Measurements from ENCODE around the gene HACL1.

Gene HACL1

GRCh38 chr3:15562560-15562959 is 38.8 kb downstream of the HACL1 start:
- no peak for DNase-seq (ENCODE audit: low spot score)
- in situ Hi-C loops (cut with MboI; ENCODE audit: low sequenced_read_pairs, unreplicated experiment), result no loop called here
- no peak for TF ChIP-seq CTCF (IDR thresholded peaks at IDR 0.05; ENCODE audit: borderline replicate concordance, control extremely low read depth, extremely low read depth, insufficient read depth, missing control alignments)

- in situ Hi-C loops (cut with MboI; ENCODE audit: low sequenced_read_pairs, unreplicated experiment), result loop anchor here (10.0 kb wide), 2 partner anchors 154 to 294 kb away; no protein-coding TSS in a partner anchor
- TF ChIP-seq CTCF (IDR thresholded peaks at IDR 0.05; ENCODE audit: borderline replicate concordance, control extremely low read depth, extremely low read depth, insufficient read depth, missing control alignments), result no peak
- DNase-seq (ENCODE audit: low spot score), result no peak
Observed at GRCh38 chr3:15558581-15558980, 42.8 kb downstream of the HACL1 start.

GRCh38 chr3:15557511-15557946 is 43.8 kb downstream of the HACL1 start:
- in situ Hi-C loops (cut with MboI; ENCODE audit: low sequenced_read_pairs, unreplicated experiment), result loop anchor here (10.0 kb wide), 2 partner anchors 153 to 293 kb away; no protein-coding TSS in a partner anchor
- DNase-seq (ENCODE audit: low spot score), result peak; percentile 32
- TF ChIP-seq CTCF (IDR thresholded peaks at IDR 0.05; ENCODE audit: borderline replicate concordance, control extremely low read depth, extremely low read depth, insufficient read depth, missing control alignments), result peak; percentile 24

- DNase-seq (ENCODE audit: low spot score), result peak; percentile 60
- in situ Hi-C loops (cut with MboI; ENCODE audit: low sequenced_read_pairs, unreplicated experiment), result loop anchor here (10.0 kb wide), 2 partner anchors 152 to 292 kb away; no protein-coding TSS in a partner anchor
- TF ChIP-seq CTCF (IDR thresholded peaks at IDR 0.05; ENCODE audit: borderline replicate concordance, control extremely low read depth, extremely low read depth, insufficient read depth, missing control alignments), result no peak
Observed at GRCh38 chr3:15556512-15556911, 44.9 kb downstream of the HACL1 start.

GRCh38 chr3:15553749-15554148 is 47.6 kb downstream of the HACL1 start:
- TF ChIP-seq CTCF (IDR thresholded peaks at IDR 0.05; ENCODE audit: borderline replicate concordance, control extremely low read depth, extremely low read depth, insufficient read depth, missing control alignments), result no peak
- in situ Hi-C loops (cut with MboI; ENCODE audit: low sequenced_read_pairs, unreplicated experiment), result loop anchor here (10.0 kb wide), 2 partner anchors 149 to 289 kb away; no protein-coding TSS in a partner anchor
- DNase-seq (ENCODE audit: low spot score), result no peak

GRCh38 chr3:15551902-15552301 is 49.5 kb downstream of the HACL1 start:
- no peak for DNase-seq (ENCODE audit: low spot score)
- in situ Hi-C loops (cut with MboI; ENCODE audit: low sequenced_read_pairs, unreplicated experiment), result loop anchor here (10.0 kb wide), 2 partner anchors 147 to 287 kb away; no protein-coding TSS in a partner anchor
- no peak for TF ChIP-seq CTCF (IDR thresholded peaks at IDR 0.05; ENCODE audit: borderline replicate concordance, control extremely low read depth, extremely low read depth, insufficient read depth, missing control alignments)

Measured in GM13976 (cell line).